ENCODE measurements around the gene VILL. TPM values are rescaled to one million over a fixed set of nuclear protein-coding genes. Genes with fewer than 3 reads are reported as not detected.

VILL gene
- total RNA-seq, 1 experiment from 2014 or later, result 5.7 TPM

DNA sequence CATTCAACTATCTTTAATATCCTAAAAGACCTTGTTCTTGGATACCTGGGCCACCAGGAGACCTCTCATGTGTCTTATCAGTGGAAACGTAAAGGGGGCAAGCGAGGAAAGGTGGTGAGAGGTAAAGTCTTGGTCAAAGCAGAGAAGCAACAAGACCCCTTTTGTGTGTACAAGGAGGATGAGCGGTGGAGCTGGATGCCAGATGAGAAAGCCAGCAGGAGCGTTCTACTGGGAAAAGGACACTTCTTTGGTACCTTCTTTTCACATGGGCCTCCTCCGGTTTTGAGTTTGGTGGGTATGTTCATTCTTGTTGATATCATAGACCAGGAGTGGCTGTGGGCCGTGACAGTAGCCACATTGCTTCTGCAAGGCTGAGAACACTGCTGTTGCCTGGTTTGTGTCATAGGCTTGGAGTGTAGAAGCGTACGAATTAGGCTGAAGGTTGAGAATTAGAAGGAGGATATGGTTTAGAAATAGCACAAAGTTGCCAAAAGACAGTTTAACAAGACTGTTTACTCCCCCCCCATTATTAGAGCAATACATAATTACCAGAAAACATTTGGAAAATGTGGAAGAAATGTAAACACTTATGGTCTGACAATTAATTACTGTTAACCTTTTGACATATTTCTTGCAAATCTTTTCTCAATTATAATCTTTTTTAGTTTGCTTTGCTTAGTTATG lies 46.8 kb upstream of the VILL start:
- ATAC-seq (no peak), DNase-seq (ENCODE audit: low read depth, low spot score) (no peak)
- H3K4me3 ChIP-seq (ENCODE audit: low read depth in 2 of 2, low read length in 2 of 2), result no peak overlapping the region
- H3K27ac ChIP-seq (ENCODE audit: low read length), result no peak overlapping the region
- TF ChIP-seq POLR2AphosphoS5 (IDR thresholded peaks at IDR 0.05; ENCODE audit: low read depth, low read length), result no peak
- TF ChIP-seq TCF7L2 (IDR thresholded peaks at IDR 0.05; ENCODE audit: low read depth, low read length), result no peak
- TF ChIP-seq, protein P1, sequence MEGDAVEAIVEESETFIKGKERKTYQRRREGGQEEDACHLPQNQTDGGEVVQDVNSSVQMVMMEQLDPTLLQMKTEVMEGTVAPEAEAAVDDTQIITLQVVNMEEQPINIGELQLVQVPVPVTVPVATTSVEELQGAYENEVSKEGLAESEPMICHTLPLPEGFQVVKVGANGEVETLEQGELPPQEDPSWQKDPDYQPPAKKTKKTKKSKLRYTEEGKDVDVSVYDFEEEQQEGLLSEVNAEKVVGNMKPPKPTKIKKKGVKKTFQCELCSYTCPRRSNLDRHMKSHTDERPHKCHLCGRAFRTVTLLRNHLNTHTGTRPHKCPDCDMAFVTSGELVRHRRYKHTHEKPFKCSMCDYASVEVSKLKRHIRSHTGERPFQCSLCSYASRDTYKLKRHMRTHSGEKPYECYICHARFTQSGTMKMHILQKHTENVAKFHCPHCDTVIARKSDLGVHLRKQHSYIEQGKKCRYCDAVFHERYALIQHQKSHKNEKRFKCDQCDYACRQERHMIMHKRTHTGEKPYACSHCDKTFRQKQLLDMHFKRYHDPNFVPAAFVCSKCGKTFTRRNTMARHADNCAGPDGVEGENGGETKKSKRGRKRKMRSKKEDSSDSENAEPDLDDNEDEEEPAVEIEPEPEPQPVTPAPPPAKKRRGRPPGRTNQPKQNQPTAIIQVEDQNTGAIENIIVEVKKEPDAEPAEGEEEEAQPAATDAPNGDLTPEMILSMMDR (IDR thresholded peaks at IDR 0.05), result no peak
- no peak for TF ChIP-seq SIN3A (IDR thresholded peaks at IDR 0.05; ENCODE audit: borderline replicate concordance, insufficient read depth, low read depth, low read length)
- TF ChIP-seq, protein P2, sequence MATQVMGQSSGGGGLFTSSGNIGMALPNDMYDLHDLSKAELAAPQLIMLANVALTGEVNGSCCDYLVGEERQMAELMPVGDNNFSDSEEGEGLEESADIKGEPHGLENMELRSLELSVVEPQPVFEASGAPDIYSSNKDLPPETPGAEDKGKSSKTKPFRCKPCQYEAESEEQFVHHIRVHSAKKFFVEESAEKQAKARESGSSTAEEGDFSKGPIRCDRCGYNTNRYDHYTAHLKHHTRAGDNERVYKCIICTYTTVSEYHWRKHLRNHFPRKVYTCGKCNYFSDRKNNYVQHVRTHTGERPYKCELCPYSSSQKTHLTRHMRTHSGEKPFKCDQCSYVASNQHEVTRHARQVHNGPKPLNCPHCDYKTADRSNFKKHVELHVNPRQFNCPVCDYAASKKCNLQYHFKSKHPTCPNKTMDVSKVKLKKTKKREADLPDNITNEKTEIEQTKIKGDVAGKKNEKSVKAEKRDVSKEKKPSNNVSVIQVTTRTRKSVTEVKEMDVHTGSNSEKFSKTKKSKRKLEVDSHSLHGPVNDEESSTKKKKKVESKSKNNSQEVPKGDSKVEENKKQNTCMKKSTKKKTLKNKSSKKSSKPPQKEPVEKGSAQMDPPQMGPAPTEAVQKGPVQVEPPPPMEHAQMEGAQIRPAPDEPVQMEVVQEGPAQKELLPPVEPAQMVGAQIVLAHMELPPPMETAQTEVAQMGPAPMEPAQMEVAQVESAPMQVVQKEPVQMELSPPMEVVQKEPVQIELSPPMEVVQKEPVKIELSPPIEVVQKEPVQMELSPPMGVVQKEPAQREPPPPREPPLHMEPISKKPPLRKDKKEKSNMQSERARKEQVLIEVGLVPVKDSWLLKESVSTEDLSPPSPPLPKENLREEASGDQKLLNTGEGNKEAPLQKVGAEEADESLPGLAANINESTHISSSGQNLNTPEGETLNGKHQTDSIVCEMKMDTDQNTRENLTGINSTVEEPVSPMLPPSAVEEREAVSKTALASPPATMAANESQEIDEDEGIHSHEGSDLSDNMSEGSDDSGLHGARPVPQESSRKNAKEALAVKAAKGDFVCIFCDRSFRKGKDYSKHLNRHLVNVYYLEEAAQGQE (IDR thresholded peaks at IDR 0.05; ENCODE audit: insufficient read depth in 1 of 2, low read depth in 2 of 2, low read length in 1 of 2), result no peak
- POLR2A ChIA-PET, result no interaction called here
- intact Hi-C loops (cut with micrococcal nuclease; ENCODE audit: unreplicated experiment) (no loop called here), in situ Hi-C loops (cut with HindIII; ENCODE audit: low pct_unique_long_range_greater_than_20kb, low sequenced_read_pairs) (no loop called here)
- H3K36me3 ChIP-seq (ENCODE audit: control insufficient read depth, insufficient read depth, low read length), result no peaks in the 10 kb centered on the region
- no peaks in the 10 kb centered on the region for H3K27me3 ChIP-seq (ENCODE audit: control insufficient read depth, insufficient read depth, low read length)
- CTCF ChIA-PET, result no interaction called here
- no TSS peak for BruUV-seq (replicated peaks)
- peaks cover 4% of the 10 kb centered on the region for H3K4me1 ChIP-seq (ENCODE audit: control insufficient read depth, insufficient read depth, low read length)
- H3K9me3 ChIP-seq (ENCODE audit: control insufficient read depth, insufficient read depth, low read depth, low read length), result no peaks in the 10 kb centered on the region

DNA sequence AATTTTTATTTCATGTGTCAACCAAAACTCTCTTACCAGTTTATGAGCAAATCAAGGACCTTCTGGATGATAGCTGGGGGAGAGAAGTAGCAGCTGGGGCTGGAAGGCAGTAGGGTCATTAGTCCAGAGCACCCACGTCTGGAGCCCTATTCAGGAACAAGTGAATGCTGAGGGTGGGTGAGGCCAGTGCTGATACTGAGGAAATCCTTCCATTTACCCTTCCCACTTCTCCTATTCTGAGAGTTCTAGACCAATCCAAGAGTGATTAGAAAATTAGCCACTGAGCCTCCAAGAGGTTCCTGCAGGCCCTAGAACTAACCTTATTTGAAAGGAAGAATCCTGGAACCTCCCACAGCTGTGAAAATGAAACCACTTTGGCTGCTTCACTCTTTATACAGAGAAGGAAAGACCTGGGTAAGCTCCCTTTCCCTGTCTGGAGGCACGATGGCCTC lies 46.2 kb upstream of the VILL start:
- DNase-seq (ENCODE audit: low read depth, low spot score), result no peak
- ChIA-PET POLR2A (no interaction called here), CTCF (no interaction called here)
- intact Hi-C loops (cut with micrococcal nuclease; ENCODE audit: unreplicated experiment), result no loop called here
- in situ Hi-C loops (cut with HindIII; ENCODE audit: low pct_unique_long_range_greater_than_20kb, low sequenced_read_pairs), result no loop called here
- Histone ChIP-seq H3K9me3 (ENCODE audit: control insufficient read depth, insufficient read depth, low read depth, low read length) (no peaks in the 10 kb centered on the region), H3K4me1 (ENCODE audit: control insufficient read depth, insufficient read depth, low read length) (peaks cover 4% of the 10 kb centered on the region), H3K27ac (ENCODE audit: low read length) (no peak overlapping the region), H3K27me3 (ENCODE audit: control insufficient read depth, insufficient read depth, low read length) (no peaks in the 10 kb centered on the region), H3K36me3 (ENCODE audit: control insufficient read depth, insufficient read depth, low read length) (no peaks in the 10 kb centered on the region), H3K4me3 (ENCODE audit: low read depth in 2 of 2, low read length in 2 of 2) (no peak overlapping the region)
- no peak for TF ChIP-seq POLR2AphosphoS5 (IDR thresholded peaks at IDR 0.05; ENCODE audit: low read depth, low read length)
- TF ChIP-seq, protein P2 (IDR thresholded peaks at IDR 0.05; ENCODE audit: insufficient read depth in 1 of 2, low read depth in 2 of 2, low read length in 1 of 2), result no peak
- TF ChIP-seq, protein P1 (IDR thresholded peaks at IDR 0.05), result no peak
- TF ChIP-seq SIN3A (IDR thresholded peaks at IDR 0.05; ENCODE audit: borderline replicate concordance, insufficient read depth, low read depth, low read length), result no peak
- no peak for TF ChIP-seq TCF7L2 (IDR thresholded peaks at IDR 0.05; ENCODE audit: low read depth, low read length)
- no peak; the same call in 1 of the 2 replicates for ATAC-seq
- BruUV-seq (replicated peaks), result no TSS peak

Data from Panc1 (cell line).